Measurements from ENCODE around the gene SF1. TPM values are rescaled to one million over a fixed set of nuclear protein-coding genes. Genes with fewer than 3 reads are reported as not detected.

Gene SF1
- total and polyA plus RNA-seq, 2 of the 8 experiments (the other 6 are each of a cell fraction or from before 2014, with no cell fraction given), result 72.7 to 353 TPM

DNA sequence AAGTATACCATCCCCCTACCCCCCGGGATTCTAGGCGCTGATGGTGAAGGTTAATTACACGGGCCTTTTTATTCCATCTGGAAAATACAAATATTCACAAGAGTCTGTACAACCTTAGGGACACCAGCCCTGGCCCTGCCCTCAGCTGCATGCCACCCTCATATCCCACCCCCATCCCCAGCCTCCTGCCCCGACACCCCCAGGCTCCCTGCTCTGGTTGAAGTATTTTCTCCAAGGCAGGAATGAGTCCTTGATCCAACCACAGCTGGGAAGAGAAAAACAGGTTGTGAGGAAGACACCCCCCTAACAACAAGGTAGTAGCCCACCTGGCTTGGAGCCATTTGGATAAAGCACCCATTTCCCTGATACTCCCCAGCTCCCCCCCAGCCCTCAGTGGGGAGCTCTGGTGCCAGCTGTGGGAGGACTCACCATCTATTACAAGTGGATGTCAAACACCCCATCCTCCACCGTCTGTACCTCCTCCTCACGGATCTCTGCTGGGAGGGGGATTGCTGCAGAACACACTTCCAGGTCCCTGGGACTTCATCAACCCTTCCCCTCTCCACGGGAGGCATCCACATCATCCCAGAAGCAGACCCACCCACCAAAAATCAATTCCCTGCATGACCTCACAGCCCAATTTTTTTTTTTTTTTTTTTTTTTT lies 51.3 kb downstream of the SF1 start:
- Histone ChIP-seq H2AFZ (ENCODE audit: low read length) (no peak overlapping the region), H3K27me3 (replicated peaks in 1 of 4; ENCODE audit: control insufficient read depth in 3 of 4, extremely low read depth in 1 of 4, insufficient read depth in 3 of 4, low read length in 3 of 4) (peaks cover 4 to 9% (median 6%) of the 10 kb centered on the region in 4 experiments), H3K56ac (replicated peaks; ENCODE audit: insufficient read length, low read depth, low read length) (no peak overlapping the region), H3K4me2 (ENCODE audit: insufficient read depth in 1 of 2, low read depth in 2 of 2, low read length in 2 of 2) (no peak overlapping the region), H3K4me1 (replicated peaks in 1 of 4; ENCODE audit: control insufficient read depth in 3 of 4, insufficient read depth in 4 of 4, low read length in 3 of 4) (peaks cover 10 to 48% (median 28%) of the 10 kb centered on the region in 4 experiments), H3K14ac (ENCODE audit: insufficient read length) (no peak overlapping the region), H3K23ac (ENCODE audit: insufficient read length) (no peak overlapping the region), H3K9ac (replicated peaks in 1 of 4; ENCODE audit: extremely low read depth in 1 of 4, low read depth in 3 of 4, low read length in 3 of 4) (no peak overlapping the region), H2AK5ac (ENCODE audit: low read depth, low read length) (no peak overlapping the region), H2BK15ac (ENCODE audit: low read length) (no peak overlapping the region), H2BK120ac (replicated peaks; ENCODE audit: low read depth, low read length) (no peak overlapping the region), H4K91ac (replicated peaks; ENCODE audit: insufficient read length, low read length) (no peak overlapping the region), H4K20me1 (replicated peaks in 1 of 2; ENCODE audit: control insufficient read depth in 1 of 2, insufficient read depth in 2 of 2, low read length in 2 of 2) (no peaks in the 10 kb centered on the region), H3K36me3 (ENCODE audit: control insufficient read depth in 2 of 4, insufficient read depth in 4 of 4, low read length in 3 of 4) (no peaks in the 10 kb centered on the region), H2BK5ac (ENCODE audit: low read depth, low read length) (peak overlapping the region; percentile 57; the same call in 1 of the 2 replicates), H3K79me2 (ENCODE audit: control insufficient read depth in 1 of 2, insufficient read depth in 2 of 2, low read length in 2 of 2) (no peaks in the 10 kb centered on the region), H3K9me3 (ENCODE audit: insufficient read depth in 2 of 2, low read depth in 1 of 2, low read length in 1 of 2) (no peaks in the 10 kb centered on the region), H2BK20ac (ENCODE audit: low read length) (0 out of 2 replicates have a peak overlapping the region, but pooled peaks have one; percentile 34), H3K79me1 (ENCODE audit: low read depth, low read length) (peaks cover 4% of the 10 kb centered on the region; the same call in 1 of the 2 replicates), H3K4me3 (ENCODE audit: extremely low read depth in 1 of 4, insufficient read depth in 2 of 4, low read depth in 3 of 4, low read length in 4 of 4) (no peak overlapping the region), H3K4ac (replicated peaks; ENCODE audit: insufficient read length, low read depth, low read length) (no peak overlapping the region), H3K27ac (ENCODE audit: low read depth, low read length) (no peak overlapping the region), H4K8ac (ENCODE audit: extremely low read depth, insufficient read depth, low read length) (no peak overlapping the region), H3K18ac (ENCODE audit: extremely low read depth, low read length) (no peak overlapping the region), H2BK12ac (ENCODE audit: low read depth, low read length) (peak overlapping the region; percentile 23; the same call in 1 of the 2 replicates), H4K5ac (ENCODE audit: insufficient read length, low read depth, low read length) (no peak overlapping the region), H3K23me2 (ENCODE audit: low read depth, low read length) (peaks cover 8% of the 10 kb centered on the region; the same call in 1 of the 2 replicates)
- POLR2A ChIA-PET (ENCODE audit: partially characterized antibody), result interaction anchor here (0.9 to 3.6 kb wide), 8 partner anchors 9 to 49 kb away, joined by 3 to 48 read pairs (median 6); no protein-coding TSS in a partner anchor
- 85% methylated on average over 7 of the region's 7 CpGs; no CpG with 5 or more reads in 1 of the 2 experiments for WGBS, 2 experiments (ENCODE audit: extremely low coverage in 1 of 2, insufficient coverage in 1 of 2, insufficient read length in 1 of 2, insufficient replicate concordance in 2 of 2, low coverage in 1 of 2, low lambda C conversion rate in 2 of 2, missing lambda C conversion rate in 1 of 2)
- DNase-seq (ENCODE audit: low read depth in 1 of 2, low spot score in 2 of 2), result no peak
- no peak for TF ChIP-seq SUZ12 (IDR thresholded peaks at IDR 0.05; ENCODE audit: low read length)
- CTCF ChIA-PET (ENCODE audit: partially characterized antibody), result interaction anchor here (0.6 to 3.3 kb wide), 11 partner anchors 10 to 426 kb away, joined by 3 to 22 read pairs (median 3); no protein-coding TSS in a partner anchor
- no peak for FAIRE-seq

Measured in H1 (cell line).